Amniotic epithelial cell (primary cell): ENCODE measurements around the gene VCL.
"Not testable (repeated sequence)": the region's sequence is repeated elsewhere in the genome, so short reads cannot be mapped to it uniquely, and the experiment has no call there.

ENCODE experiments used
- DNase-seq: peaks from one replicate; pipeline ENCODE4 v3.0.0-alpha.2; 2010; ENCODE audit warnings: low read depth

The VCL gene

GRCh38 chr10:73997787-73998622 lies at the start of gene VCL:
TSS of gene VCL (plus strand) at chr10:73998116. CDS start at chr10:73998208, 92 bp downstream.
- peak; percentile 97 for DNase-seq

- DNase-seq = no peak
Measured at GRCh38 chr10:73948947-73949633, 48.8 kb upstream of the VCL start.

GRCh38 chr10:73950155-73950948 lies 47.6 kb upstream of the VCL start:
- no peak for DNase-seq

- DNase-seq = peak; percentile 99
Measured at GRCh38 chr10:73953665-73954064, 44.3 kb upstream of the VCL start.

GRCh38 chr10:73954737-73955136 lies 43.2 kb upstream of the VCL start:
- DNase-seq = no peak

- DNase-seq = no peak
Measured at GRCh38 chr10:73955719-73956118, 42.2 kb upstream of the VCL start.

- DNase-seq = peak; percentile 79
Measured at GRCh38 chr10:73956476-73957359, 41.2 kb upstream of the VCL start.

GRCh38 chr10:73959484-73960243 lies 38.3 kb upstream of the VCL start:
- DNase-seq = peak; percentile 90

GRCh38 chr10:73962386-73962785 lies 35.5 kb upstream of the VCL start:
- DNase-seq = no peak

GRCh38 chr10:73963533-73963932 lies 34.4 kb upstream of the VCL start:
- DNase-seq = not testable (repeated sequence)

- DNase-seq = no peak
Measured at GRCh38 chr10:73964743-73965142, 33.2 kb upstream of the VCL start.

- DNase-seq = not testable (repeated sequence)
Measured at GRCh38 chr10:73965267-73965889, 32.5 kb upstream of the VCL start.

GRCh38 chr10:73965890-73966768 lies 31.8 kb upstream of the VCL start:
- DNase-seq = peak; percentile 100

GRCh38 chr10:73967022-73967429 lies 30.9 kb upstream of the VCL start:
- DNase-seq = no peak

GRCh38 chr10:73967544-73967943 lies 30.4 kb upstream of the VCL start:
- DNase-seq = no peak

GRCh38 chr10:73968098-73968521 lies 29.8 kb upstream of the VCL start:
- DNase-seq = no peak

- DNase-seq = peak; percentile 59
Measured at GRCh38 chr10:73969224-73969841, 28.6 kb upstream of the VCL start.

- DNase-seq = no peak
Measured at GRCh38 chr10:73970845-73971244, 27.1 kb upstream of the VCL start.
